Stomach (tissue), 4 donors: ENCODE data around the gene CORO7.

Experiments used
- CTCF ChIP-seq, 7 experiments: fragments of 450-650 bp in 4 of 7; fragments of 200-600 bp in 3 of 7; sonication (generic) in 3 of 7; IDR thresholded peaks; one replicate each; pipeline ENCODE4 v1.5.1; 2016 to 2019; ENCODE audit warnings: antibody characterized with exemption in 7 of 7, control low read depth in 2 of 7, mild to moderate bottlenecking in 1 of 7
- POLR2A ChIP-seq, 4 donors: fragments of 450-650 bp; IDR thresholded peaks; one replicate each; pipeline ENCODE4 v1.6.1; 2016; ENCODE audit warnings: antibody characterized with exemption in 4 of 4, control low read depth in 2 of 4, mild to moderate bottlenecking in 1 of 4, moderate library complexity in 1 of 4

- TF ChIP-seq CTCF (IDR thresholded peaks at IDR 0.05), result no peak
- no peak for TF ChIP-seq POLR2A (IDR thresholded peaks at IDR 0.05)
These were observed 29.3 kb downstream of the CORO7 start for GRCh38 chr16:4386951-4387565.
